Neuronal stem cell (in vitro differentiated cells): Measurements from ENCODE around the gene P2RY12.
A peak's percentile ranks its signal among the peaks of the same experiment; 100 is the strongest.

Source experiments
- DNase-seq: peaks from one replicate; pipeline ENCODE4 v3.0.0-alpha.2; 2013; ENCODE audit warnings: low spot score
- H2AFZ ChIP-seq: one replicate; pipeline ENCODE4 v1.6.1; 2013; ENCODE audit warnings: mild to moderate bottlenecking, low read length, inconsistent platforms
- H2AK5ac ChIP-seq: 2 replicates; pipeline ENCODE4 v1.6.1; 2013; ENCODE audit warnings: low read depth, mild to moderate bottlenecking, inconsistent platforms, low read length, moderate library complexity, mixed read lengths
- H2BK120ac ChIP-seq: 2 replicates; pipeline ENCODE4 v1.6.1; 2013; ENCODE audit warnings: low read depth, mild to moderate bottlenecking, inconsistent platforms, low read length, moderate library complexity, mixed read lengths
- H2BK12ac ChIP-seq: one replicate; pipeline ENCODE4 v1.6.1; 2013; ENCODE audit warnings: low read length, inconsistent platforms
- H2BK15ac ChIP-seq: 2 replicates; pipeline ENCODE4 v1.6.1; 2013; ENCODE audit warnings: mild to moderate bottlenecking, low read length, inconsistent platforms, mixed read lengths
- H2BK5ac ChIP-seq: one replicate; pipeline ENCODE4 v1.6.1; 2013; ENCODE audit warnings: inconsistent platforms, mild to moderate bottlenecking, low read length, moderate library complexity
- H3K14ac ChIP-seq: one replicate; pipeline ENCODE4 v1.6.1; 2013; ENCODE audit warnings: low read length, inconsistent platforms
- H3K18ac ChIP-seq: 2 replicates; pipeline ENCODE4 v1.6.1; 2013; ENCODE audit warnings: low read length, inconsistent platforms
- H3K23ac ChIP-seq: 2 replicates; pipeline ENCODE4 v1.6.1; 2013; ENCODE audit warnings: low read depth, mild to moderate bottlenecking, mixed read lengths, low read length, inconsistent platforms; ENCODE audit not compliant: poor library complexity
- H3K27ac ChIP-seq: replicated peaks from 3 replicates; pipeline ENCODE4 v1.5.1; 2013; ENCODE audit warnings: low read length, inconsistent platforms
- H3K27me3 ChIP-seq, 3 experiments: 2 replicates each; pipeline ENCODE4 v1.6.1; 2013; ENCODE audit warnings: low read length in 3 of 3, mild to moderate bottlenecking in 2 of 3, inconsistent platforms in 1 of 3, low read depth in 1 of 3, mixed read lengths in 1 of 3, moderate library complexity in 1 of 3; ENCODE audit not compliant: control insufficient read depth in 3 of 3, insufficient read depth in 3 of 3
- H3K36me3 ChIP-seq, 2 donors: replicated peaks in 1 of 2; 2 replicates each; pipeline ENCODE4 v1.6.1; 2013; ENCODE audit warnings: low read length in 2 of 2; ENCODE audit not compliant: control insufficient read depth in 2 of 2, insufficient read depth in 2 of 2
- H3K4ac ChIP-seq: 2 replicates; pipeline ENCODE4 v1.6.1; 2013; ENCODE audit warnings: inconsistent platforms, mild to moderate bottlenecking, low read length, moderate library complexity
- H3K4me1 ChIP-seq, 2 donors: 1 replicate in 1 of 2; 2 replicates in 1 of 2; pipeline ENCODE4 v1.6.1; 2013; ENCODE audit warnings: low read length in 2 of 2, low read depth in 1 of 2; ENCODE audit not compliant: control insufficient read depth in 2 of 2, insufficient read depth in 1 of 2
- H3K4me2 ChIP-seq: one replicate; pipeline ENCODE4 v1.6.1; 2013; ENCODE audit warnings: mild to moderate bottlenecking, low read length, inconsistent platforms; ENCODE audit not compliant: insufficient read depth, poor library complexity, severe bottlenecking
- H3K4me3 ChIP-seq, 2 donors: 2 replicates each; pipeline ENCODE4 v1.5.1; 2013; ENCODE audit warnings: low read length in 2 of 2, mild to moderate bottlenecking in 2 of 2, inconsistent platforms in 1 of 2, moderate library complexity in 1 of 2
- H3K79me1 ChIP-seq: one replicate; pipeline ENCODE4 v1.6.1; 2013; ENCODE audit warnings: low read depth, mild to moderate bottlenecking, inconsistent platforms, low read length, moderate library complexity
- H3K9ac ChIP-seq: one replicate; pipeline ENCODE4 v1.6.1; 2013; ENCODE audit warnings: mild to moderate bottlenecking, low read depth, low read length, inconsistent platforms; ENCODE audit not compliant: poor library complexity
- H3K9me3 ChIP-seq, 2 donors: replicated peaks in 1 of 2; 2 replicates each; pipeline versions ENCODE3 to v1.6.1; 2013; ENCODE audit warnings: low read length in 2 of 2, mild to moderate bottlenecking in 2 of 2, inconsistent platforms in 1 of 2, low read depth in 1 of 2, mixed read lengths in 1 of 2, moderate library complexity in 1 of 2; ENCODE audit not compliant: control insufficient read depth in 2 of 2, insufficient read depth in 1 of 2
- H4K8ac ChIP-seq: one replicate; pipeline ENCODE4 v1.6.1; 2013; ENCODE audit warnings: low read depth, mild to moderate bottlenecking, inconsistent platforms, low read length, moderate library complexity
- H4K91ac ChIP-seq: one replicate; pipeline ENCODE4 v1.6.1; 2013; ENCODE audit warnings: low read length, low read depth, mild to moderate bottlenecking, inconsistent platforms; ENCODE audit not compliant: poor library complexity
- WGBS, 2 donors: extraction: QIAGEN DNeasy Blood & Tissue Kit; methylation state at CpG; one replicate each; pipeline ENCODE4 v1.1.7; 2013; ENCODE audit warnings: missing lambda C conversion rate in 2 of 2, mixed read lengths in 1 of 2; ENCODE audit not compliant: insufficient read length in 2 of 2, insufficient replicate concordance in 1 of 2; ENCODE audit errors: extremely low coverage in 2 of 2; 5-methylcytosine and 5-hydroxymethylcytosine counted together

The P2RY12 gene

DNA sequence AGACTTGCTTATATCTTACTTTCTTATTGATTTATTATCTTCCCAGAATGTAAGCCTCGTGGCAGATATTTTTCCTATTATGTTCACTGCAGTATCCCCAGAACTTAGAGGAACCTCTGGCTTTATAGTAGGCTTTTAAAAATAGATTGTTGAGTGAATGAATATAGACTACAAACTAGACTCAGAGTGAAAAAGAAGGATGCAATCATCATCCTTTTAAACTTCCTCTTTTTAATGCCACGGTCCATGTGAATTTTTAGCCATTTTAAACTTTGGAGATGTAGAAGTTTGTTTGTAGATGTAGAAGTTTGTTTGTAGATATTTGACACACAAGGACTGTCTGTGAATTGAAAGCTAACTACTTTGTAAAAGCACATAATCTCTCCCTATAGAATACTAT, 7.2 kb upstream of the P2RY12 start:
- Histone ChIP-seq H2BK15ac (no peak overlapping the region), H2AFZ (no peak overlapping the region), H4K91ac (no peak overlapping the region), H2BK12ac (no peak overlapping the region), H3K27me3 (no peaks in the 10 kb centered on the region), H2AK5ac (no peak overlapping the region), H2BK5ac (no peak overlapping the region), H4K8ac (no peak overlapping the region), H3K4ac (no peak overlapping the region), H3K79me1 (no peaks in the 10 kb centered on the region), H2BK120ac (no peak overlapping the region), H3K4me1 (no peaks in the 10 kb centered on the region), H3K23ac (no peak overlapping the region), H3K4me2 (no peak overlapping the region), H3K27ac (no peak overlapping the region), H3K9ac (no peak overlapping the region), H3K14ac (no peak overlapping the region), H3K36me3 (peaks cover 9 to 11% of the 10 kb centered on the region in 2 donors), H3K18ac (no peak overlapping the region), H3K9me3 (no peaks in the 10 kb centered on the region), H3K4me3 (no peak overlapping the region)
- DNase-seq = no peak
- no CpG with 5 or more reads among the region's 2 CpGs for WGBS, 2 donors

DNA sequence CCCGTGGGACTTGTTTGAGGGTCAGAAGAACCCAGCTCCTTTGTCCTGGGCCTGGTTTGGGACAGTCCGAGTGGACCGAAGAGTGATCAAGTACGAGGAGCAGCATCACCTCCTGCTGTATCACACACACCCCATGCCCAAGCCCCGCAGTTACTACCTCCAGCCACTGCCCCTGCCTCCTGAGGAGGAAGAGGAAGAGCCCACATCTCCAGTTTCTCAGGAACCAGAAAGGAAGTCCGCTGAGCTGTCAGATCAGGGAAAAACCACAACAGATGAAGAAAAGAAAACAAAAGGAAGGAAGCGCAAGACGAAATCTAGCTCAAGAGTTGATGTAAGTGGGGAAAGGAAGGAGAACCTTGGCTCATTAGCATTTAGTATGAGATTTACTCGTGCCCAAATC, 3.3 kb upstream of the P2RY12 start:
- H3K27me3 ChIP-seq = no peaks in the 10 kb centered on the region
- H3K27ac ChIP-seq = no peak overlapping the region
- WGBS, 2 donors = no CpG with 5 or more reads among the region's 9 CpGs
- H3K4me1 ChIP-seq = no peaks in the 10 kb centered on the region
- no peak for DNase-seq
- H2AFZ ChIP-seq = no peak overlapping the region
- no peak overlapping the region for H2BK120ac ChIP-seq
- H3K9me3 ChIP-seq = no peaks in the 10 kb centered on the region
- H2AK5ac ChIP-seq = no peak overlapping the region
- H2BK5ac ChIP-seq = no peak overlapping the region
- no peak overlapping the region for H3K4ac ChIP-seq
- H2BK15ac ChIP-seq = no peak overlapping the region
- no peak overlapping the region for H3K4me3 ChIP-seq
- H2BK12ac ChIP-seq = no peak overlapping the region
- no peak overlapping the region for H4K91ac ChIP-seq
- H3K23ac ChIP-seq = peak overlapping the region; percentile 65
- H4K8ac ChIP-seq = no peak overlapping the region
- H3K9ac ChIP-seq = no peak overlapping the region
- no peak overlapping the region for H3K14ac ChIP-seq
- H3K4me2 ChIP-seq = no peak overlapping the region
- no peaks in the 10 kb centered on the region for H3K79me1 ChIP-seq
- H3K36me3 ChIP-seq = peaks cover 5 to 13% of the 10 kb centered on the region in 2 donors
- H3K18ac ChIP-seq = no peak overlapping the region

DNA sequence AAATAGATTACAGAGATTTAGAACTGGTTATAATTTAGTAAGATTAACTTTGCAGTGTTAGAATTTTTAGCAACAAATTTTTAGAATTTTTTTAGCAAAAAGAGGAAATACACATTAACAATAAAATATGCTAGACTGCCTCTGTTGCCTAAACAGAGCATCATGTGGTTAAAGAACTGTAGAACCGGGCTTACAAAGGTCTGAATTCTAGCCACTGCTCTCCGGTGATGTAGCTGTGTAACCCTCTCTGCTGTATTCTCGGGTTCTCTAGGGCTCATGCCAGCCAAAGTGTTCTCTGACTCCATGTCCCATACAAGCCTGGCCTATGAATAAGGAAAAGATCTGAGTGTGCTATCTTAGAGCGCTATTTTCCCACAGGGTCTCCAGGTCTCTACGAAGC, 2.9 kb upstream of the P2RY12 start:
- H3K4me2 ChIP-seq = no peak overlapping the region
- no peaks in the 10 kb centered on the region for H3K79me1 ChIP-seq
- H2BK12ac ChIP-seq = no peak overlapping the region
- H3K9me3 ChIP-seq = no peaks in the 10 kb centered on the region
- H3K27ac ChIP-seq = no peak overlapping the region
- no peak overlapping the region for H3K4ac ChIP-seq
- no peak overlapping the region for H4K8ac ChIP-seq
- no peak overlapping the region for H3K14ac ChIP-seq
- H2AK5ac ChIP-seq = no peak overlapping the region
- peak overlapping the region; percentile 65 for H3K23ac ChIP-seq
- peaks cover 5 to 13% of the 10 kb centered on the region in 2 donors for H3K36me3 ChIP-seq
- no peaks in the 10 kb centered on the region for H3K27me3 ChIP-seq
- no peak overlapping the region for H2BK120ac ChIP-seq
- H3K9ac ChIP-seq = no peak overlapping the region
- H2BK15ac ChIP-seq = no peak overlapping the region
- WGBS, 2 donors = no CpG with 5 or more reads among the region's 5 CpGs
- no peak for DNase-seq
- H3K4me3 ChIP-seq = no peak overlapping the region
- no peaks in the 10 kb centered on the region for H3K4me1 ChIP-seq
- no peak overlapping the region for H3K18ac ChIP-seq
- no peak overlapping the region for H4K91ac ChIP-seq
- H2AFZ ChIP-seq = no peak overlapping the region
- no peak overlapping the region for H2BK5ac ChIP-seq

GRCh38 chr3:151386056-151386455, 1.5 kb upstream of the P2RY12 start:
- no peak overlapping the region for H2AFZ ChIP-seq
- H3K4me2 ChIP-seq = no peak overlapping the region
- no peak overlapping the region for H2BK5ac ChIP-seq
- H3K18ac ChIP-seq = no peak overlapping the region
- no peaks in the 10 kb centered on the region for H3K4me1 ChIP-seq
- H3K4me3 ChIP-seq = no peak overlapping the region
- no peak overlapping the region for H3K9ac ChIP-seq
- H2BK15ac ChIP-seq = no peak overlapping the region
- no peak overlapping the region for H3K23ac ChIP-seq
- no peak for DNase-seq
- no peak overlapping the region for H2AK5ac ChIP-seq
- no peak overlapping the region for H3K27ac ChIP-seq
- peaks cover 5 to 13% of the 10 kb centered on the region in 2 donors for H3K36me3 ChIP-seq
- H3K79me1 ChIP-seq = no peaks in the 10 kb centered on the region
- H3K14ac ChIP-seq = no peak overlapping the region
- no peaks in the 10 kb centered on the region for H3K9me3 ChIP-seq
- no CpG with 5 or more reads among the region's 4 CpGs for WGBS, 2 donors
- no peak overlapping the region for H4K8ac ChIP-seq
- H3K4ac ChIP-seq = no peak overlapping the region
- no peak overlapping the region for H2BK120ac ChIP-seq
- no peaks in the 10 kb centered on the region for H3K27me3 ChIP-seq
- no peak overlapping the region for H2BK12ac ChIP-seq
- no peak overlapping the region for H4K91ac ChIP-seq
